BE2C (cell line): ENCODE data around the gene SPRED2.

ENCODE experiments used
- DNase-seq: peaks from one replicate; pipeline ENCODE4 v3.0.0-alpha.2; 2020
- H3K27me3 ChIP-seq: fragments of 250-450 bp; sonication (Bioruptor Pico); 2 replicates; pipeline ENCODE4 v1.5.1; 2020; ENCODE audit warnings: mild to moderate bottlenecking
- H3K36me3 ChIP-seq: fragments of 250-450 bp; sonication (Bioruptor Pico); 2 replicates; pipeline ENCODE4 v1.5.1; 2020; ENCODE audit warnings: mild to moderate bottlenecking
- H3K4me1 ChIP-seq: fragments of 250-450 bp; sonication (Bioruptor Pico); 2 replicates; pipeline ENCODE4 v1.5.1; 2020
- H3K4me3 ChIP-seq: 2 replicates; pipeline ENCODE4 v1.5.1; 2011; ENCODE audit warnings: low read depth, low read length
- H3K9me3 ChIP-seq: fragments of 250-450 bp; sonication (Bioruptor Pico); 2 replicates; pipeline ENCODE4 v1.5.1; 2020
- CTCF ChIP-seq: IDR thresholded peaks from 2 replicates; pipeline ENCODE4 v1.5.1; 2012; ENCODE audit warnings: mild to moderate bottlenecking, low read depth, low read length

The SPRED2 gene

DNA sequence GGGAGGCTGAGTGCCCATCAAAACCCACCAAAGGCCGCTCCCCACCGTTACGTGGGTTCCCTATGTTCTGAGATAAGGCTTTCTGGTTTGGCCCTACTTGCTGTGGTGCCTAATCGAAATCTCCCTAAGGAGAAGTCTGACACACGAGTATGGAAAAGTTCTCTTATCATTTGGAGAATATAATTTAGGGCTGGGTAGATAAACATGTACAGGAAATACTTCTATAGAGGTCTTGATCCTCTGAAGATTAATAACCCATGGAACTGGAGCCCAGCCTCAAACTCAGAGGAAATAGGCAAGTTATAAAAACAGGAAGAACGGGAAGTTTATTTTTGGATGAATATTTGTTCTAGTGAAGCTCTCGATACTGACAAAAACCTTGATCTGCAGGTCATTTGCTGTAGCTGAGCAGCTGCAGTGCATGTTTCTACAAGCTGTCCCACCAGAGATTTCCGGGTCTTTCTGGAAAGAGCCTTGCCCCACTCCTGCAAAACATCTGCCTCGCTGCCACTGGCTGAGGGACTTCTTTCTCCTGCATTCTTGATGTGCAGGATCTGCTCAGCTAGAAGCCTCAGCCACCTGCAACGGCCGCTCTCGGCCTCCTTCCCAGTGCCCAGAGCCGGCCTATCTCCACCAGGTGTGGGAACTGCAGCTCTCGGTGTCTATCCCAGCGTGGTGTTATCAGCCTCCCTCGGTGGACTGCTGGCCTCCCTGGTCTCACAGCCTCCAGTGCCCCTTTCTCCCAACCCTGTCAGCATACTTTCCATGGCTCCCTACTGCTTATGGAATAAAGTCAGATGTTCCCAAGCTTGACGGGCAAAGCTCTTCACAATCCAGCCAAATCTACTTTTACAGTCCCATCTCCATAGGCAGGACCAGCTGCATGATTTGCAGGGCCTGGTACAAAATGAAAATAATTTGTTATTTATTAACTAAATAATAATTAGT lies 48.6 kb downstream of the SPRED2 start:
- no peak for DNase-seq
- H3K9me3 ChIP-seq, result no peaks in the 10 kb centered on the region
- TF ChIP-seq CTCF, result no peak
- H3K4me1 ChIP-seq, result no peaks in the 10 kb centered on the region; the same call in 1 of the 2 replicates
- no peak overlapping the region; the same call in 1 of the 2 replicates for H3K4me3 ChIP-seq
- no peaks in the 10 kb centered on the region for H3K27me3 ChIP-seq
- H3K36me3 ChIP-seq, result peaks cover 3% of the 10 kb centered on the region; the same call in 1 of the 2 replicates

DNA sequence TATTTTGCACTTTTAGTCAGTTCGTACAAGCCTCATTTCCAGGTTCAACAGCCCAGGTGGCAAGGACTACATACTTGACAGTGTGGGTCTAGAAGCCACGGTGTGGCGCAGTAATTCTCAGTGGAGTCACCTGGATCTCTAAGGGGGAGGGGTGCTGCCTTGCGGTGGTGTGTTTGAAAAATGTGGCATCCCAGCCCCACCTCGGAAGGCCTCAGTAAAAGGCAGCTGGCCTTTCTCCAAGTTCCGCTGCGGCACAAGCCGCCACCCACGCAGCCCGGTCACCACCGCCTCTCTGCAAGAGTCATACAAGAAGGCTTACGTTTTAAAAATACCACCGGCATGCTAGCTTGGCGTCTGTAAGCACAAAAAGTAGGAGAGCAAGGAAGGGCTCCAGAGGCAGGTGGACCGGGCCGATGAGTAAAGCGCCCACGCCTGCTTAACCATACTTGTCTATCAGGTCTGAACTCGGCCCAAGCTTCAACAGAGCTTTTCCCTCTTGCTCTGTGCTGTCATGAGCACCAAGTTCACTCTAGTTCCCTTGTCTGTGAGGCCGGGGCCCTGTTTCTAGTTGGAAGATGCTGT lies 49.5 kb downstream of the SPRED2 start:
- no peaks in the 10 kb centered on the region; the same call in 1 of the 2 replicates for H3K4me1 ChIP-seq
- DNase-seq, result peak; percentile 55
- no peaks in the 10 kb centered on the region for H3K9me3 ChIP-seq
- H3K4me3 ChIP-seq, result peak overlapping the region; percentile 6; the same call in 1 of the 2 replicates
- peaks cover 3% of the 10 kb centered on the region; the same call in 1 of the 2 replicates for H3K36me3 ChIP-seq
- TF ChIP-seq CTCF, result no peak; the same call in 1 of the 2 replicates
- H3K27me3 ChIP-seq, result no peaks in the 10 kb centered on the region

DNA sequence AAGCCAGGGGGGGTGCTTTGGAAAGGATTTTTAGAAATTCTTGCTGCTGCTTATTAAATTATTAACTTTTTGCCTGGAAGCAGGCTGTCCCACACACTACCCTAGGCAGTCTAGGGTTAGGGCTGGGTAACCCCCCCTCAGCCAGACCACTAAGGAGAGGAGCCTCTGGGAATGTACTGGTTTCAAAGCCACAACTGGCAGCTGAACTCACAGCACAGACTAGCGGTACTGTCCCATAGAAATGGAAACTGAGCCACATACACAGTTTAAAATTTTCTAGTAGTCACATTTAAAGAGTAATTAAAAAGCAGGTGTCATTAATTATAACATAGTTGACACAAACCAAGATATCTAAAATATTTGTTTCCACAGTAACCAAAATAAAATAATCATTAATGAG lies 50.1 kb downstream of the SPRED2 start:
- H3K27me3 ChIP-seq, result no peaks in the 10 kb centered on the region
- H3K4me3 ChIP-seq, result no peak overlapping the region
- DNase-seq, result no peak
- no peak for TF ChIP-seq CTCF
- no peaks in the 10 kb centered on the region for H3K9me3 ChIP-seq
- H3K4me1 ChIP-seq, result no peaks in the 10 kb centered on the region; the same call in 1 of the 2 replicates
- H3K36me3 ChIP-seq, result peaks cover 3% of the 10 kb centered on the region; the same call in 1 of the 2 replicates

DNA sequence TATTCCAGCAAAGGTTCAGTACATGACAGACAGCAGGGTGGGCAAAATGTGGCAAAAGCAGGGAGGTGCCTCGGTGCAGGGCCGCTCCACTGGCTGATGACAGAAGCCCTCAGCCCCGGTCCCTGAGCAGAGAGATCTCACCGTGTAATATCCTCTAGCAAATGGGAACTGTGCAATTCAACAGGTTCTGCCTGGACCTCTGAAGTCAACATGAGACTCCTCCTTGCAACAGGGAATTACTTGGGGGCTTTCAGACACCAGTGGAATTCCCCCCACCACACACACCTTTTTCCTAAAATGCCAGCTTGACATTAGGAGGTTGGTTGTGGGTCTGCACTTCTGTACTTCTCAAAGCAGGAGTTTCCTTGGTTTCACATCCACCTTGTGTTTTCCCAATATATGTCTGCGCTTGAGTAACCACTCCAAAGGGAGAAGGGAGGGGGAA lies 50.8 kb downstream of the SPRED2 start:
- Histone ChIP-seq H3K27me3 (no peaks in the 10 kb centered on the region), H3K36me3 (peaks cover 3% of the 10 kb centered on the region; the same call in 1 of the 2 replicates), H3K4me1 (no peaks in the 10 kb centered on the region; the same call in 1 of the 2 replicates), H3K9me3 (no peaks in the 10 kb centered on the region), H3K4me3 (no peak overlapping the region)
- no peak for TF ChIP-seq CTCF
- DNase-seq, result no peak

DNA sequence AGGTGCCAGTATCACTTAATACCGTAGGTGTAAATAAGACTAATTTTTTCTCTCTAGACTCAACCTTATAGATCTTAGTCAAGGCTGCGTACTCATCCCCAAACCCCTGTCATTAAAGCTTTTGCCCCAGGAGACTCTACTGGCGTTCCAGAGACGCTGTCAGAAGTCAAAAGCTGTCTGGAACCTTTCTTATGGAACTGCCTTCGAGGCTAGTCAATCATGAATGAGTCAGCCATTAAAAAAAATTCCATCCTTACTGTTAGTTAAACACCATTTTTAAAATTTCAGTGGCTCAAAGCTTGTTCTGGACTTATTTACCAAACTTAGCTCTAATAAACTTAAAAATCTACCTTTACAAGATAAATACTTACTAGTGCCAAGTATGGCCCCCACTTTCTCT lies 52.1 kb downstream of the SPRED2 start:
- Histone ChIP-seq H3K27me3 (no peaks in the 10 kb centered on the region), H3K4me1 (no peaks in the 10 kb centered on the region; the same call in 1 of the 2 replicates), H3K9me3 (no peaks in the 10 kb centered on the region), H3K36me3 (peaks cover 3% of the 10 kb centered on the region; the same call in 1 of the 2 replicates), H3K4me3 (no peak overlapping the region)
- TF ChIP-seq CTCF, result no peak
- DNase-seq, result no peak
